GM12865 (cell line): ENCODE measurements around the gene APPL1.

Source experiments
- DNase-seq: peaks from one replicate; pipeline ENCODE4 v3.0.0; 2010; ENCODE audit warnings: low read depth
- H3K4me3 ChIP-seq: 2 replicates; pipeline ENCODE4 v1.5.1; 2011; ENCODE audit warnings: mild to moderate bottlenecking, low read depth, low read length, control low read depth
- CTCF ChIP-seq: IDR thresholded peaks from 2 replicates; pipeline ENCODE4 v1.5.1; 2011; ENCODE audit warnings: low read length, control low read depth, low read depth, inconsistent platforms; ENCODE audit not compliant: insufficient read depth; ENCODE audit errors: missing control alignments

APPL1 gene

GRCh38 chr3:57268416-57268815, 40.9 kb downstream of the APPL1 start:
- no peak overlapping the region for H3K4me3 ChIP-seq
- DNase-seq, result no peak
- TF ChIP-seq CTCF, result no peak

GRCh38 chr3:57274845-57275244, 47.3 kb downstream of the APPL1 start:
- no peak for DNase-seq
- TF ChIP-seq CTCF, result no peak
- H3K4me3 ChIP-seq, result no peak overlapping the region

- no peak for TF ChIP-seq CTCF
- no peak overlapping the region for H3K4me3 ChIP-seq
- no peak for DNase-seq
Observed at GRCh38 chr3:57275393-57275792, 47.9 kb downstream of the APPL1 start.

- DNase-seq, result no peak
- H3K4me3 ChIP-seq, result no peak overlapping the region
- TF ChIP-seq CTCF, result no peak
Observed at GRCh38 chr3:57278237-57278636, 50.7 kb downstream of the APPL1 start.

- H3K4me3 ChIP-seq, result no peak overlapping the region
- TF ChIP-seq CTCF, result no peak
- DNase-seq, result no peak
Observed at GRCh38 chr3:57279685-57280084, 52.2 kb downstream of the APPL1 start.

GRCh38 chr3:57281715-57282114, 54.2 kb downstream of the APPL1 start:
- DNase-seq, result no peak
- TF ChIP-seq CTCF, result no peak
- H3K4me3 ChIP-seq, result no peak overlapping the region

GRCh38 chr3:57283334-57283733, 55.8 kb downstream of the APPL1 start:
- no peak for DNase-seq
- no peak for TF ChIP-seq CTCF
- H3K4me3 ChIP-seq, result no peak overlapping the region
